Activated CD4-positive, alpha-beta memory T cell treated with anti-CD3 and anti-CD28 coated beads, Interleukin-2, amount 10 ng/mL, durations not matched to agents 7 days and 5 days (primary cell): Measurements from ENCODE around the gene DDX20. TPM values are rescaled to one million over a fixed set of nuclear protein-coding genes. Genes with fewer than 3 reads are reported as not detected.

Source experiments
- CTCF ChIA-PET: fragments of 350-600 bp; sonication (Branson Sonifier 250); formaldehyde crosslinking; loops from one replicate; lab custom pipeline; 2021; ENCODE audit warnings: antibody characterized with exemption, inconsistent platforms; lab: Charles Lee
- POLR2A ChIA-PET: fragments of 350-600 bp; sonication (Branson Sonifier 250); formaldehyde crosslinking; loops from one replicate; lab custom pipeline; 2021; ENCODE audit warnings: antibody characterized with exemption; lab: Charles Lee
- DNase-seq: peaks from one replicate; pipeline ENCODE4 v3.0.0-alpha.2; 2020
- H3K27ac Mint-ChIP-seq: one replicate; pipeline ENCODE4 v1.8.0; 2021; ENCODE audit warnings: mild to moderate bottlenecking, mixed read lengths
- H3K27me3 Mint-ChIP-seq: one replicate; pipeline ENCODE4 v1.8.0; 2021; ENCODE audit warnings: mixed read lengths
- H3K36me3 Mint-ChIP-seq: one replicate; pipeline ENCODE4 v1.8.0; 2021; ENCODE audit warnings: low read depth, mixed read lengths
- H3K4me1 Mint-ChIP-seq: one replicate; pipeline ENCODE4 v1.8.0; 2021; ENCODE audit warnings: mixed read lengths
- H3K4me3 Mint-ChIP-seq: one replicate; pipeline ENCODE4 v1.8.0; 2021; ENCODE audit warnings: mild to moderate bottlenecking, mixed read lengths
- H3K9me3 Mint-ChIP-seq: one replicate; pipeline ENCODE4 v1.8.0; 2021; ENCODE audit warnings: mixed read lengths
- total RNA-seq, 2 experiments: library from RNA; stranded (reverse); gene quantifications; one replicate each; pipeline ENCODE4 v1.2.3, GENCODE V29; 2021

Gene DDX20
- total RNA-seq, 2 experiments from 2014 or later: 11.2 to 11.8 TPM

DNA sequence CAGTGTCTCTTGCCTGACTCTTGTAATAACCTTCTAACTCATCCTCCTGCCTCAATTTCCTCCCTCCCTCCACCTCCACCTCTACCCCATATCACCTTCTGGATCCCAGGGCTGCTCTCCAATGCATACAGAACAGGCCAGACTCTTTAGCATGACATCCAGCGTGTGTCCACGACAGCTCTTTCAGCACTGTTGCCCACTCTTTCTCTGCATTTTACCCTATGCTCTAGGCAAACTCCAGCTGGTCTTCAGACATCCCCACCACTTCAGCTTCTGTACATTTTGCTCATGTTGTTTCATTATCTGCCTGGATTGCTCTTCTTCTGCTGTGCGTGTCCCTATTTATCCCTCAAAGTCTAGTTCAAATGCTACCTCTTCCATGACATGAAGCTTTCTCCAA lies 21.3 kb upstream of the DDX20 start:
- H3K27ac Mint-ChIP-seq: no peak overlapping the region
- DNase-seq: no peak
- CTCF ChIA-PET: interaction anchor here (0.6 to 3.0 kb wide), 3 partner anchors 13 to 25 kb away, joined by 3 to 16 read pairs (median 5); no protein-coding TSS in a partner anchor
- H3K4me3 Mint-ChIP-seq: no peak overlapping the region
- POLR2A ChIA-PET: interaction anchor here (1.1 to 7.1 kb wide), 2 partner anchors 20 to 110 kb away, joined by 3 to 48 read pairs; partner anchors contain the start of gene DDX20
- peaks cover 26% of the 10 kb centered on the region for H3K4me1 Mint-ChIP-seq
- H3K36me3 Mint-ChIP-seq: no peaks in the 10 kb centered on the region
- peaks cover 15% of the 10 kb centered on the region for H3K27me3 Mint-ChIP-seq
- no peaks in the 10 kb centered on the region for H3K9me3 Mint-ChIP-seq

DNA sequence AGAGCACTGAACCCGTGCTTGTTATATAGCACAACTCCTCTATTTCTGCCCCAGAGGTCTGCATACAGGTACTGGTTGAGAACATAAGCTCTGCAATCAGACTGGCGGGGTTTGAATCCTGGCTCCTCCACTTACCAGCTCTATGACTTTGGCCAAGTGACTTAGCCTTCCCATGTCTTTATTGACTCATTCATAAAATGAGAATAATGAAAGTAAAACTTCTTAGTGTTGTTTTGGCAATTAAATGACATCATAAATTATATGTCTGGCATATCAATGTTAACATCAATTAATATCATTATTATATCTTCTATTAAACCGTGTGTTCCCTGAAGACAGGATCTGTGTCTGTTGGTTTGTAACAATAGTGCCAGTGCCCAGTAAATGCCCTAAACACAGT lies 20.8 kb upstream of the DDX20 start:
- no peak for DNase-seq
- Mint-ChIP-seq H3K27me3 (peaks cover 16% of the 10 kb centered on the region), H3K9me3 (no peaks in the 10 kb centered on the region), H3K36me3 (no peaks in the 10 kb centered on the region), H3K4me1 (peaks cover 28% of the 10 kb centered on the region), H3K4me3 (no peak overlapping the region), H3K27ac (no peak overlapping the region)
- ChIA-PET POLR2A (interaction anchor here (7.1 kb wide), 1 partner anchor 19 kb away, joined by 48 read pairs; the partner anchor contains the start of gene DDX20), CTCF (interaction anchor here (0.6 to 3.0 kb wide), 3 partner anchors 12 to 25 kb away, joined by 3 to 16 read pairs (median 5); no protein-coding TSS in a partner anchor)

DNA sequence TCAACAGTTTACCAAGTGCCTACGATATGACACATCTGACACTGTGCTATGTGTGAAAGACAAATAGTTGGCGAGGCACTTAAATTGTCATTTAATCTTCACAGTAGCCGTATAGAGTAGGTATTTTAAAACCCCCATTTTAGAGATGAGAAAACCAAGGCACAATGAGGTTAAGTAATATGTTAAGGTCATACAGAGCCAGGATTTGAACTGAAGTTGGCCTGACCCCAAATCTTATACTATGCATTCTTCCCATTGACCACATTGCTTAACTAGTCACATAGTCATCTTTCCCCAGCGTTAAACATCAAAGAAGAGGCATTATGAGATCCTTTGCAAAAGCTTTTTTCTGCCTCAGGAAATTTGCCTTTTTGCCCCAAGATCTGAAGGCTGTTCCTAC lies 20.4 kb upstream of the DDX20 start:
- POLR2A ChIA-PET: interaction anchor here (5.3 to 7.1 kb wide), 2 partner anchors 8 to 19 kb away, joined by 32 to 48 read pairs; partner anchors contain the start of gene DDX20
- CTCF ChIA-PET: interaction anchor here (1.6 to 5.8 kb wide), 3 partner anchors 12 to 227 kb away, joined by 7 to 39 read pairs (median 16); no protein-coding TSS in a partner anchor
- no peak overlapping the region for H3K27ac Mint-ChIP-seq

DNA sequence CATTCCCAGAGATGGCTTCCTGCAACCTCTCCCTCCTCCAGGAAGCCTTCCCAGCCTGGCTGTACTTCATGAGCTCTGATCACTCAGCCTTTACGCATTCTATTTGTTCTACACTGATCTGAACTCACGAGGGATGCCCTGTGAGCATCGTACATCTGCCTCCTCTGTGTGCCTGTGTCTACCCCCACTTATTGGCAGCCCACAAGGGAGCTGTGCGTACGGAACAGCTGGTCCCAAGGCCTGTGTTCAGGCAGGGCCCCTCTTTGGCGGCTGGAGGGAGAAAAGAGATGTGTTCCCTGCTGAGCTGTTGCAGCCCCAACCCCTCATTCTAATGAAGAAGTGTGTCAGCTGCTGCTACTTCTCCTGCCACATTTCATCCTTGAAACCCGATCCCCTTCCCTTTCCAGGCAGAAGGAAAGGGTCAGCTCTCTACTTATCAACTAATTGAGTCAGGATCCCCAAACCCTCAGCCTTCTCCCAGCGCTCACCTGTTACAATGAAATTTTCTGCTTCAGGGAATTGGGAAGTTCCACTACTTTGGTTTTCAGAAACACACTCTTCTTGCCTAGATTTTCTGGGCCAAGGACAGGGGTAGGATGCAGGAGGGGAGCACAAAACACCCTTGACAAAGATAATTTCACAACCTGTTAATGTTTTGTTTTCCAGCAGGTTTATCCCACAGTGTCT lies 19.7 kb upstream of the DDX20 start:
- POLR2A ChIA-PET: interaction anchor here (0.9 to 7.1 kb wide), 6 partner anchors 9 to 228 kb away, joined by 3 to 48 read pairs (median 4); partner anchors contain the start of gene DDX20
- CTCF ChIA-PET: interaction anchor here (1.6 to 5.8 kb wide), 3 partner anchors 11 to 228 kb away, joined by 7 to 39 read pairs (median 16); no protein-coding TSS in a partner anchor
- Mint-ChIP-seq H3K27me3 (peaks cover 24% of the 10 kb centered on the region), H3K4me1 (peaks cover 34% of the 10 kb centered on the region), H3K4me3 (no peak overlapping the region), H3K36me3 (no peaks in the 10 kb centered on the region), H3K27ac (no peak overlapping the region), H3K9me3 (no peaks in the 10 kb centered on the region)
- DNase-seq: no peak

More for the DNA sequence above, 20.4 kb upstream of the DDX20 start:
- no peak overlapping the region for H3K4me3 Mint-ChIP-seq
- H3K27me3 Mint-ChIP-seq: peaks cover 19% of the 10 kb centered on the region
- DNase-seq: no peak
- no peaks in the 10 kb centered on the region for H3K36me3 Mint-ChIP-seq
- no peaks in the 10 kb centered on the region for H3K9me3 Mint-ChIP-seq
- peaks cover 30% of the 10 kb centered on the region for H3K4me1 Mint-ChIP-seq

DNA sequence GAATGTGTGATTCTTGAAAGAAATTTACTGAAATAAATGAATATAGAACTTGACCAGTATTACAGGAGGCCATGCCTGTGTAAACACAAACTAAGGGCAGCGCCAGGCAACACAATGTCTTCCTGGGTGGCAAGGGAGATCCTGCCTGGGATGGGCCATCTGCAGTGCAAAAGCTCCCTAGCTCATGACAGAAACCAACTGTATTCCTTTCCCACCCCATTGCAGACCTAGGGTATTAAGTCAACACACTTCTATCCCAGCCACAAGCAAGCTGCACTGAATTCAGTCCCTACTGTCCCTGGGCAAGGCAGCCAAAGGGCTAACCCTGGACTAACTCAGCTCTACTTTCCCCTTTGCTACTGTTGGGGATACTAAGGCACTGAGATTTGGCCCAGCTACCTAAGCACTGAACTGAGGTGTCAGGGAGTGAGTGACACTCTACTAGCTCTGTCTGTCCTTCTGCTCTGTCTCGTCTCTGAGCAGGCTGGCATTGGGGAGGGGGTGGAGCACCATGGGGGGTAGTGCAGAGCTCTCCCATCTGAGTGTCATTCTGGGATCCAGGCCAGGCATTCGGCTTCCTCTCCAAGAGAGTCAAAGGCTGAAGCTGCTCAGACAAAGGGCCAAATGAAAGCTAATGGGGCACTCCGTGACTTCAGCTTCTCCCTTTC lies 19.0 kb upstream of the DDX20 start:
- Mint-ChIP-seq H3K27me3 (peaks cover 31% of the 10 kb centered on the region), H3K4me1 (peaks cover 34% of the 10 kb centered on the region), H3K27ac (no peak overlapping the region), H3K9me3 (no peaks in the 10 kb centered on the region), H3K4me3 (no peak overlapping the region), H3K36me3 (no peaks in the 10 kb centered on the region)
- no peak for DNase-seq
- CTCF ChIA-PET: interaction anchor here (1.6 to 5.8 kb wide), 4 partner anchors 11 to 229 kb away, joined by 7 to 39 read pairs (median 23); no protein-coding TSS in a partner anchor
- POLR2A ChIA-PET: interaction anchor here (0.9 to 7.1 kb wide), 7 partner anchors 9 to 228 kb away, joined by 3 to 48 read pairs (median 4); partner anchors contain the start of gene DDX20

DNA sequence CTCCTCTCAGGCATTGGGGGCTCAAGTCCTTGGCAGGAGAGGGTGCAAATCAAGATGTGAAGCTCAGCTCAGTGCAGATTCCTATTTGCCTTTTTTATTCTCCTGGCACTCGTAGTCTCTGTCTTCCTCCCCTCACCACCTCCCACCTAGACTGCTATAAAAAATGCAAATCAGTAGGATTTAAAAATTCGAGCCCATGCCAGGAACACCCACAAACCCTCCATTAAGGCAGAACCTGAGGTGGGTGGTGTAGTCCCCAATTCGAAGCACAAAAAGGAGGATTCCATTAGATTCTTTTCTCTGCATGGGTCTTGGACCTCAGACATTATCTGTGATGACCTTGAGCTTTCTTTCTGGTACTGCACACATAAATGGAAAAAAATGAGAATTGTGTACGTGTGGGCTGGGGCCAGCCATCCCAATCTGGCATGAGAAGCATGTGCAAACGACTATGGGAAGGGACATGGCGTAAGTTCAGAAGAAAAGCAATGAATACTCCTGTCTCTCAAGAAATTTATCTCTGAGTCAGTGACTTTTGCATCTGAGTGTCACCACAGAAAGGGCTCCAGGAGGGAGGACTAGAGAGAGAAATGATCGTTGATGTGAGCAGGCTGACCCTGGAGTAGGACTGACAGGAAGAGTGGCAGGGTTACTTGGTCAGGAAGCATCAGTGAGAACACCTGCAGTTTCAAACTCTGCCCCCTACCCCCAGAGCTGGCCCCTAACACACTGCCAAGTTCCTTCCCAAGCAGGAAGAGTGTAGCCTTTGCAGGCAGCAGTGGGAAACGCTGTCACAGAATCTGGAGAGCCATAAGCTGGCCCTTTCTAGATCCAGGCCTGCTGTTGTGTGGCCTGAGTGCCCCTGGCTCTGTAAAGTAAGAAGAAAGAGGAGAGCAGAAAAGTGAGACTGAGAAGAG lies 18.2 kb upstream of the DDX20 start:
- Mint-ChIP-seq H3K9me3 (no peaks in the 10 kb centered on the region), H3K4me3 (peak overlapping the region; percentile 84), H3K36me3 (no peaks in the 10 kb centered on the region), H3K4me1 (peaks cover 34% of the 10 kb centered on the region), H3K27ac (peak overlapping the region; percentile 5), H3K27me3 (peaks cover 38% of the 10 kb centered on the region)
- CTCF ChIA-PET: interaction anchor here (0.6 to 5.8 kb wide), 5 partner anchors 10 to 230 kb away, joined by 3 to 39 read pairs (median 16); no protein-coding TSS in a partner anchor
- DNase-seq: no peak
- POLR2A ChIA-PET: interaction anchor here (1.0 to 7.1 kb wide), 8 partner anchors 10 to 230 kb away, joined by 3 to 48 read pairs (median 12); partner anchors contain the start of gene DDX20

DNA sequence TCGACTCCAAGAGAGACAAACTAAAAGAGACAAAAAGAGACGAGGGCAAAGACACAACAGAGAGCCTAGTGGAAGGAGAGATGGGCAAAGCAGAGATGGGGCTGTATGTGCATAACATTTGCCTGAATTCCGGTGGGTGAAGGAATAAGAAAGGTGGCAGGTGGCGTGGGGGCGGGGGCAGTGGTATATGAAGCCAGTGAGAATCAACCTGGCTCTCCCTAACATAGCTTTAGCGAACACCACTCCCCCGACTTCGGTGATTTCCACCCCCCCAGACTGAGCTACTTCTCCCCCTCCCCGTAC lies 17.6 kb upstream of the DDX20 start:
- Mint-ChIP-seq H3K9me3 (no peaks in the 10 kb centered on the region), H3K27ac (peak overlapping the region; percentile 5), H3K36me3 (no peaks in the 10 kb centered on the region), H3K4me3 (peak overlapping the region; percentile 84), H3K27me3 (peaks cover 42% of the 10 kb centered on the region), H3K4me1 (peaks cover 31% of the 10 kb centered on the region)
- CTCF ChIA-PET: interaction anchor here (0.6 to 5.8 kb wide), 5 partner anchors 9 to 230 kb away, joined by 3 to 39 read pairs (median 14); no protein-coding TSS in a partner anchor
- no peak for DNase-seq
- POLR2A ChIA-PET: interaction anchor here (1.1 to 7.1 kb wide), 8 partner anchors 11 to 289 kb away, joined by 4 to 48 read pairs (median 12); partner anchors contain the start of genes ATP5PB, DDX20 and WDR77

DNA sequence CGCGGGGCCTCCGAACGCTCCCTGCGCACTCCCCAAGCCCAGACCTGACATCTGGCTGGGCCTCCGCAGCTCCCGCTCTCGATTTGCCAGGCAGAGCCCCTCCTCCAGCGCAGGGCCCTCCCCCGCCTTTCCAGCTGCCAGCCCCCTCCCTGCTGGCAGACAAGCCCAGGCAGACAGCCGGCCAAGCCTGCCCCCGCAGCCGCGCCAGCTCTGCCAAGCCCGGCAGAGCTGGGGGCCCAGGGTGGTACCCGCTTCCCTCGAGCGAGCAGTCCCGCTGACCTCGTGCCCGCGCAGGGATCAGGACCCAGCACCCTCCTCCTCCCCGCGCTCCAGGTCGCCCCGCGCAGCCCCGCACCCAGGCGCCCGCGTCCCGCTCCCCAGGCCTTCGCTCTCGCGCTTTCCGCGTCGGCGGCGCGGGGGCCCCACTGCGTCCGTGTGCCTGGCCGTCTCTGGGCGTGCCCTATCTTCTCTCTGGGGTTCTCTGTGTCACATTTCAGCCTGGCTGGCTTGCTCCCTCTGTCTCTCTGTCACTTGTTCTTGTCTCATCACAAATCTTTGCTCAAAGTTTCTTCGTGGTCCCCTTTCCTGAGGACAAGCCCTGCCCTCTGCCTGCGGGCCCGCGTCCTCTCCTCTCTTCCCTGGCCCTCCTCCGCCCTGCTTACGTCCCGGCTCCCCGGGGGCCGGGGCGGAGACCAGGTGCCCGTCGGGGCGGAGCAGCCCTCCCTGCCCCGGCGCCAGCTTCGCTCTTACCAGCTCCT lies 17.1 kb upstream of the DDX20 start:
- peaks cover 26% of the 10 kb centered on the region for H3K4me1 Mint-ChIP-seq
- DNase-seq: peak; percentile 62
- H3K27me3 Mint-ChIP-seq: peaks cover 45% of the 10 kb centered on the region
- H3K4me3 Mint-ChIP-seq: peak overlapping the region; percentile 84
- no peaks in the 10 kb centered on the region for H3K9me3 Mint-ChIP-seq
- ChIA-PET POLR2A (interaction anchor here (1.1 to 7.1 kb wide), 12 partner anchors 9 to 290 kb away, joined by 3 to 48 read pairs (median 8); partner anchors contain the start of genes ATP5PB, DDX20 and WDR77), CTCF (interaction anchor here (0.6 to 5.8 kb wide), 7 partner anchors 9 to 231 kb away, joined by 3 to 39 read pairs (median 7); partner anchors contain the start of gene DDX20)
- H3K27ac Mint-ChIP-seq: peak overlapping the region; percentile 52
- no peaks in the 10 kb centered on the region for H3K36me3 Mint-ChIP-seq

DNA sequence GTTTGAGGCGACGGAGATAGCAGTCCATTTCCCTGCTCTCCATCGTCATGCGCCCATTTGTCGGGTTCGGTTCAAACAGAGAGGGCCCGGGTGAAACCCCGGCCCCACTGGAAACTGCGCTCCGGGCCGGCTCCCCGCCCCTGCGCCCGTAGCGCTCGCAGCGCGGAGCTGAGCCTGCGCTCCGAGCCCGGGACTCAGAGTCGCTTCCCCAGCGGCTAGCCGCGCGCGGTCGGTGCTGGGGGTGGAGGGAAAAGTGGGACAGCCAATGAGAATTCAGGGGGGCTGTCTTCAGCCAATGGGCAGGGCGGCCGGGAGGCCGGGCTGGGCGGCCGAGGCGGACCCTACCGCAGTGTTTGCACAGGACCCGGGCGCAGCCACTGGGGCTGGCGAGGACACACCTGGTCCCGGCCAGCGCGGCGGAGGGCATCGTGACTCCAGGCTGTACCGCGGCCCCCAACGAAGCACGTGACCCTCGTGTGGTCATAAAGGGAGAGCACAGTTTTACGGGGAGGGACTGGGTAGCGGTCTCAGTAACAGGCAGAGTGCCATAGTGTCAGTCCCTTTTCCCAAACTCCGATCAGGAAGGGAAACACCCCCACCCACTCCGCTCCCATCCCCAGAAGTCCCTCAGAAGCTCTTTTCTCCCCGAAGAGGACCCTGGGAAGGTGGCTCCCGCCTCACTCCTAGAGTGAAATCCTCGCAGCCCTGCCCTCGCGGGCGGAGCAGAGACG lies 16.3 kb upstream of the DDX20 start, which contains the start of gene INKA2:
TSS of gene INKA2 (minus strand) at position 202 of the 731 bp plus-strand sequence. CDS start at position 49, 153 bp downstream.
- H3K4me1 Mint-ChIP-seq: peaks cover 23% of the 10 kb centered on the region
- POLR2A ChIA-PET: interaction anchor here (1.1 to 7.1 kb wide), 12 partner anchors 8 to 291 kb away, joined by 3 to 48 read pairs (median 8); partner anchors contain the start of genes ATP5PB, DDX20 and WDR77
- H3K4me3 Mint-ChIP-seq: peak within 1 kb of the TSS; percentile 84

More for the DNA sequence above, 16.3 kb upstream of the DDX20 start, which contains the start of gene INKA2:
- peak; percentile 86 for DNase-seq
- Mint-ChIP-seq H3K27me3 (peaks cover 47% of the 10 kb centered on the region), H3K36me3 (no peaks in the 10 kb centered on the region), H3K27ac (peak within 1 kb of the TSS; percentile 52), H3K9me3 (no peaks in the 10 kb centered on the region)
- CTCF ChIA-PET: interaction anchor here (0.9 to 5.8 kb wide), 8 partner anchors 8 to 231 kb away, joined by 3 to 39 read pairs (median 6); partner anchors contain the start of gene DDX20
